ENCODE measurements around the gene COL5A1. TPM values are rescaled to one million over a fixed set of nuclear protein-coding genes. Genes with fewer than 3 reads are reported as not detected.

Gene COL5A1
- polyA plus RNA-seq, 3 donors, result 0.01 TPM; not detected in 2

DNA sequence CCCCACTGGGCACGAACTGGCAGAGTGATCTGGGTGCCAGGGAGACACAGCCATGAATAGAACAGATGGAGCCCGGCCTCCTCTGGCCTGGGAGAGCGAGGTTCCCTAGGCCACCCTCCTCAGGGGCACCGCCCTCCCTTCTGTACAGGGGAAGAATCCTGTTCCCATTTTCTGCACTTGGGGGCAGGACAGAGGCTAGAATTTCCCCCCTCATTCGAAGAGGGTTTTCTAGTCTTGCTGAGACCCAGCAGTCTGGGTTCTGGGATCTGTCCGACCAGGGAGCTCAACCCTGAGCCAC lies 52.7 kb downstream of the COL5A1 start:
- DNase-seq, result no peak
- H3K4me1 Mint-ChIP-seq, result no peaks in the 10 kb centered on the region
- H3K4me2 ChIP-seq (replicated peaks; ENCODE audit: extremely low read depth, low read length, poor library complexity, severe bottlenecking), result no peak overlapping the region
- no peak overlapping the region for H3K4me3 Mint-ChIP-seq
- H4K20me1 ChIP-seq (ENCODE audit: insufficient read depth, low read length), result no peaks in the 10 kb centered on the region
- H3K9me3 Mint-ChIP-seq, result no peaks in the 10 kb centered on the region
- H3K36me3 Mint-ChIP-seq, result no peaks in the 10 kb centered on the region
- H3K4me3 ChIP-seq (replicated peaks in 1 of 3; ENCODE audit: low read depth in 2 of 3, low read length in 3 of 3), result no peak overlapping the region
- no peaks in the 10 kb centered on the region for H3K4me1 ChIP-seq (ENCODE audit: control insufficient read depth in 1 of 2, insufficient read depth in 2 of 2, low read length in 2 of 2)
- peaks cover 7 to 14% (median 13%) of the 10 kb centered on the region in 3 donors for H3K27me3 Mint-ChIP-seq (ENCODE audit: low read depth in 3 of 3)
- H3K36me3 ChIP-seq (replicated peaks in 1 of 2; ENCODE audit: control insufficient read depth in 1 of 2, insufficient read depth in 2 of 2, low read length in 2 of 2), result no peaks in the 10 kb centered on the region
- no peak overlapping the region for H3K27ac Mint-ChIP-seq
- no peak for TF ChIP-seq CTCF (IDR thresholded peaks at IDR 0.05)
- H2AFZ ChIP-seq (ENCODE audit: insufficient read depth, low read depth, low read length, poor library complexity, severe bottlenecking), result no peak overlapping the region
- H3K9me3 ChIP-seq (replicated peaks in 1 of 2; ENCODE audit: control insufficient read depth in 1 of 2, insufficient read depth in 1 of 2, low read length in 2 of 2), result no peaks in the 10 kb centered on the region
- 90% methylated on average over 5 of the region's 6 CpGs for WGBS (ENCODE audit: insufficient coverage)
- no peaks in the 10 kb centered on the region for H3K27me3 ChIP-seq (ENCODE audit: control insufficient read depth in 2 of 2, insufficient read depth in 2 of 2, low read length in 2 of 2)
- H3K27ac ChIP-seq (ENCODE audit: low read depth in 1 of 2, low read length in 2 of 2), result no peak overlapping the region
- intact Hi-C loops (cut with micrococcal nuclease), result no loop called here
- H3K79me2 ChIP-seq (ENCODE audit: insufficient read depth, low read length), result no peaks in the 10 kb centered on the region
- no peak overlapping the region for H3K9ac ChIP-seq (ENCODE audit: insufficient read depth, low read length, poor library complexity, severe bottlenecking)

DNA sequence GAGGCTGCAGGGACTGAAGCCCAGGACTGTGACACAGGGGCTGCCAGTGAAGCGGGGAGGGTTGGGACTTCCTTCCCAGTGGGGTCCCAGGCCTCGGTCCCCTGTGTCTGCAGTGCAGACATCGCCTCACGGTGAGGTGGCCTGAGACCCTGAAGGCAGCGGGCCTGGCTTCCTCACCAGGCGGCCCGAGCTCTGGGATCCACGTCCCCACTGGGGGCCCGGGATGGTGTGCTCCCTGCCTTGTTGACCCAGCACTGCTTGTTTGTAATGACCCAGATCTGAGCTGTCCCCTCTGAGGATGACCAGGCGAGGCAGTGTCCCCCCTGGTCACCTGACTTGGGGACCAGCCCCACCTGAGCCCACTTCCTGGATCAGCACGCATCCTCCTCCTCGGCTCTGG lies 53.1 kb downstream of the COL5A1 start:
- no peak for DNase-seq
- no peak overlapping the region for H3K27ac Mint-ChIP-seq
- no peak overlapping the region for H3K4me3 ChIP-seq (replicated peaks in 1 of 3; ENCODE audit: low read depth in 2 of 3, low read length in 3 of 3)
- H3K4me3 Mint-ChIP-seq, result no peak overlapping the region
- no peak for TF ChIP-seq CTCF (IDR thresholded peaks at IDR 0.05)
- H3K9me3 Mint-ChIP-seq, result no peaks in the 10 kb centered on the region
- no peak overlapping the region for H2AFZ ChIP-seq (ENCODE audit: insufficient read depth, low read depth, low read length, poor library complexity, severe bottlenecking)
- no peaks in the 10 kb centered on the region for H3K36me3 ChIP-seq (replicated peaks in 1 of 2; ENCODE audit: control insufficient read depth in 1 of 2, insufficient read depth in 2 of 2, low read length in 2 of 2)
- H3K79me2 ChIP-seq (ENCODE audit: insufficient read depth, low read length), result no peaks in the 10 kb centered on the region
- no peak overlapping the region for H3K27ac ChIP-seq (ENCODE audit: low read depth in 1 of 2, low read length in 2 of 2)
- no peaks in the 10 kb centered on the region for H3K27me3 ChIP-seq (ENCODE audit: control insufficient read depth in 2 of 2, insufficient read depth in 2 of 2, low read length in 2 of 2)
- H3K4me2 ChIP-seq (replicated peaks; ENCODE audit: extremely low read depth, low read length, poor library complexity, severe bottlenecking), result no peak overlapping the region
- H3K4me1 ChIP-seq (ENCODE audit: control insufficient read depth in 1 of 2, insufficient read depth in 2 of 2, low read length in 2 of 2), result no peaks in the 10 kb centered on the region
- H4K20me1 ChIP-seq (ENCODE audit: insufficient read depth, low read length), result no peaks in the 10 kb centered on the region
- H3K9me3 ChIP-seq (replicated peaks in 1 of 2; ENCODE audit: control insufficient read depth in 1 of 2, insufficient read depth in 1 of 2, low read length in 2 of 2), result no peaks in the 10 kb centered on the region
- 90% methylated on average over 10 of the region's 12 CpGs for WGBS (ENCODE audit: insufficient coverage)
- no peaks in the 10 kb centered on the region for H3K36me3 Mint-ChIP-seq
- no peak overlapping the region for H3K9ac ChIP-seq (ENCODE audit: insufficient read depth, low read length, poor library complexity, severe bottlenecking)
- no peaks in the 10 kb centered on the region for H3K4me1 Mint-ChIP-seq
- peaks cover 7 to 15% (median 14%) of the 10 kb centered on the region in 3 donors for H3K27me3 Mint-ChIP-seq (ENCODE audit: low read depth in 3 of 3)
- intact Hi-C loops (cut with micrococcal nuclease), result loop anchor here (5.0 kb wide), 3 partner anchors 288 to 718 kb away; no protein-coding TSS in a partner anchor

Data from CD14-positive monocyte (primary cell).